ENCODE measurements around the gene ALDH1A3. TPM values are rescaled to one million over a fixed set of nuclear protein-coding genes. Genes with fewer than 3 reads are reported as not detected.

Gene ALDH1A3
- total RNA-seq, 2 experiments from 2014 or later = not detected

- intact Hi-C loops (cut with DNase I, micrococcal nuclease) = no loop called here
- Histone ChIP-seq H3K36me3 (ENCODE audit: insufficient read depth, low read length) (no peaks in the 10 kb centered on the region), H3K4me3 (ENCODE audit: low read length) (no peak overlapping the region), H3K27me3 (ENCODE audit: control insufficient read depth in 1 of 2, insufficient read depth in 2 of 2, low read length in 2 of 2) (no peaks in the 10 kb centered on the region), H3K9me3 (ENCODE audit: control insufficient read depth in 1 of 2, insufficient read depth in 1 of 2, low read length in 2 of 2) (no peaks in the 10 kb centered on the region), H3K27ac (ENCODE audit: low read depth in 1 of 2, low read length in 2 of 2) (no peak overlapping the region), H3K4me1 (ENCODE audit: insufficient read depth, low read length) (no peaks in the 10 kb centered on the region)
- no peaks in the 10 kb centered on the region for H3K4me1 Mint-ChIP-seq (ENCODE audit: low read depth)
- no peak overlapping the region for H3K27ac Mint-ChIP-seq
- H3K27me3 Mint-ChIP-seq = peaks cover 24% of the 10 kb centered on the region
- ATAC-seq (ENCODE audit: poor library complexity) (no peak), DNase-seq (no peak)
- no peaks in the 10 kb centered on the region for H3K9me3 Mint-ChIP-seq
- H3K4me3 Mint-ChIP-seq = no peak overlapping the region
- TF ChIP-seq, protein P1, sequence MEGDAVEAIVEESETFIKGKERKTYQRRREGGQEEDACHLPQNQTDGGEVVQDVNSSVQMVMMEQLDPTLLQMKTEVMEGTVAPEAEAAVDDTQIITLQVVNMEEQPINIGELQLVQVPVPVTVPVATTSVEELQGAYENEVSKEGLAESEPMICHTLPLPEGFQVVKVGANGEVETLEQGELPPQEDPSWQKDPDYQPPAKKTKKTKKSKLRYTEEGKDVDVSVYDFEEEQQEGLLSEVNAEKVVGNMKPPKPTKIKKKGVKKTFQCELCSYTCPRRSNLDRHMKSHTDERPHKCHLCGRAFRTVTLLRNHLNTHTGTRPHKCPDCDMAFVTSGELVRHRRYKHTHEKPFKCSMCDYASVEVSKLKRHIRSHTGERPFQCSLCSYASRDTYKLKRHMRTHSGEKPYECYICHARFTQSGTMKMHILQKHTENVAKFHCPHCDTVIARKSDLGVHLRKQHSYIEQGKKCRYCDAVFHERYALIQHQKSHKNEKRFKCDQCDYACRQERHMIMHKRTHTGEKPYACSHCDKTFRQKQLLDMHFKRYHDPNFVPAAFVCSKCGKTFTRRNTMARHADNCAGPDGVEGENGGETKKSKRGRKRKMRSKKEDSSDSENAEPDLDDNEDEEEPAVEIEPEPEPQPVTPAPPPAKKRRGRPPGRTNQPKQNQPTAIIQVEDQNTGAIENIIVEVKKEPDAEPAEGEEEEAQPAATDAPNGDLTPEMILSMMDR (IDR thresholded peaks at IDR 0.05) = no peak
- ChIA-PET CTCF (no interaction called here), POLR2A (no interaction called here)
- no peaks in the 10 kb centered on the region for H3K36me3 Mint-ChIP-seq (ENCODE audit: low read depth)
These were observed 51.7 kb downstream of the ALDH1A3 start for GRCh38 chr15:100931143-100931890.

GRCh38 chr15:100932676-100933348, 53.2 kb downstream of the ALDH1A3 start:
- intact Hi-C loops (cut with DNase I, micrococcal nuclease) = no loop called here
- DNase-seq = no peak
- Histone ChIP-seq H3K27ac (ENCODE audit: low read depth in 1 of 2, low read length in 2 of 2) (no peak overlapping the region), H3K9me3 (ENCODE audit: control insufficient read depth in 1 of 2, insufficient read depth in 1 of 2, low read length in 2 of 2) (no peaks in the 10 kb centered on the region), H3K36me3 (ENCODE audit: insufficient read depth, low read length) (no peaks in the 10 kb centered on the region), H3K4me3 (ENCODE audit: low read length) (no peak overlapping the region), H3K27me3 (ENCODE audit: control insufficient read depth in 1 of 2, insufficient read depth in 2 of 2, low read length in 2 of 2) (no peaks in the 10 kb centered on the region), H3K4me1 (ENCODE audit: insufficient read depth, low read length) (no peaks in the 10 kb centered on the region)
- Mint-ChIP-seq H3K4me1 (ENCODE audit: low read depth) (no peaks in the 10 kb centered on the region), H3K9me3 (no peaks in the 10 kb centered on the region), H3K27me3 (peaks cover 18% of the 10 kb centered on the region), H3K36me3 (ENCODE audit: low read depth) (no peaks in the 10 kb centered on the region), H3K4me3 (no peak overlapping the region), H3K27ac (no peak overlapping the region)
- ChIA-PET CTCF (no interaction called here), POLR2A (no interaction called here)
- ATAC-seq (ENCODE audit: poor library complexity) = no peak
- TF ChIP-seq, protein P1 (IDR thresholded peaks at IDR 0.05) = no peak

GRCh38 chr15:100934166-100934565, 54.5 kb downstream of the ALDH1A3 start:
- H3K36me3 Mint-ChIP-seq (ENCODE audit: low read depth) = no peaks in the 10 kb centered on the region
- no peaks in the 10 kb centered on the region for H3K9me3 Mint-ChIP-seq
- no peak overlapping the region for H3K27ac Mint-ChIP-seq
- H3K9me3 ChIP-seq (ENCODE audit: control insufficient read depth in 1 of 2, insufficient read depth in 1 of 2, low read length in 2 of 2) = no peaks in the 10 kb centered on the region
- DNase-seq (no peak), ATAC-seq (ENCODE audit: poor library complexity) (no peak)
- TF ChIP-seq, protein P1 (IDR thresholded peaks at IDR 0.05) = no peak
- H3K27me3 Mint-ChIP-seq = peaks cover 17% of the 10 kb centered on the region
- no peaks in the 10 kb centered on the region for H3K36me3 ChIP-seq (ENCODE audit: insufficient read depth, low read length)
- no peak overlapping the region for H3K4me3 Mint-ChIP-seq
- no peaks in the 10 kb centered on the region for H3K4me1 Mint-ChIP-seq (ENCODE audit: low read depth)
- CTCF ChIA-PET = no interaction called here
- no peak overlapping the region for H3K4me3 ChIP-seq (ENCODE audit: low read length)
- H3K4me1 ChIP-seq (ENCODE audit: insufficient read depth, low read length) = no peaks in the 10 kb centered on the region
- H3K27ac ChIP-seq (ENCODE audit: low read depth in 1 of 2, low read length in 2 of 2) = no peak overlapping the region
- intact Hi-C loops (cut with DNase I, micrococcal nuclease) = no loop called here
- POLR2A ChIA-PET = interaction anchor here (0.6 kb wide), 1 partner anchor 223 kb away, joined by 3 read pairs; no protein-coding TSS in a partner anchor
- H3K27me3 ChIP-seq (ENCODE audit: control insufficient read depth in 1 of 2, insufficient read depth in 2 of 2, low read length in 2 of 2) = no peaks in the 10 kb centered on the region
